ENCODE data around the gene SLC8A1.

SLC8A1 gene

DNA sequence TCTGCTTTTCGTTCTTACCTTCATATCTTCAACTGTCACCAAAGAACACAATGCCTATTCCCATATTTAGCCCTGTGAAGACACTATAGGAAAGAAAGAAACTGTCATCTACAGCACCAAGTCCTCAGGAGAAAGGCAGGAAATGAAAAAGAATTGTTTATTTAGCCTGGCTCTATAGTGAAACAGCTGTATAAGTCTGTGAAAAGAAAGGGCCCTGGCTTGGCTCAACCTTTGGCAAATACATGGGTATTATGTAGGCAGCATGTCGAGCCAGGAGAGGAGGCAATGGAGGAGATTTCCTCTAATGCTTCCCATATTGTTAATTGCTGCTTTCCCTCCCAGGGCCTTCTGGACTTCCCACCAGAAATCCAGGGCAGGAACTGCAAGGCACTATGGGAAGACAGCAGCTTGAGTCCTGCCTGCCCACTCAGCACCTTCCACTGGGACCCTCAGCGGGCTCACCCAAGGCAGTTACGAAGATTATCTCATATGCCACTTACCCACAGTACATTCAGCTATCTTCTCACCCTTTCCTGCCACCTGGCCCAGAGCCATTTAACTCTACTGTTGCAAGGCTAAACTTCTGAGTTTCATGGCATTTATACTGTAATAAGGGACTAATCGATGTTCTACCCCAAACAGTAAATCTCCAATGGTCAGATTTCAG is 30.1 kb downstream of the SLC8A1 start:
- DNase-seq (ENCODE audit: low read depth, low spot score): no peak

DNA sequence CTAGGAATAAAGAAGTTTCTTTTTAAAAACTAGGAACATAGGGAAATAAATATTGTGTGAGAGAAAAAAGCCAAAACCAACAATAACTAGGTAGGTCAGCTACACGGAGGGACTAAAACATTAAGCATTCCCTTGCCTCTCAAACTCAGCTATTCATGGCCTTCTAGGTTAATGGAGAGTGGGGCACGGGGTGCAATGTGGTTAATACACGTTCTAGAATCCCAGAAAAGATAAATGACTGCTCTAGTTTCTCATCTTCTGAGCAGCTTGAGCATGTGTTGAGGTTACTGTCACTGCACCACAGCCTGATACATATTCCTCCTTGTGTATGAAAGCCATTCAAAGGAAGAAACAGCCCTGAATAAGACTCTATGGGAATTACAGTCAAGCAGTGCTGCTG is 31.4 kb downstream of the SLC8A1 start:
- DNase-seq (ENCODE audit: low read depth, low spot score): no peak

DNA sequence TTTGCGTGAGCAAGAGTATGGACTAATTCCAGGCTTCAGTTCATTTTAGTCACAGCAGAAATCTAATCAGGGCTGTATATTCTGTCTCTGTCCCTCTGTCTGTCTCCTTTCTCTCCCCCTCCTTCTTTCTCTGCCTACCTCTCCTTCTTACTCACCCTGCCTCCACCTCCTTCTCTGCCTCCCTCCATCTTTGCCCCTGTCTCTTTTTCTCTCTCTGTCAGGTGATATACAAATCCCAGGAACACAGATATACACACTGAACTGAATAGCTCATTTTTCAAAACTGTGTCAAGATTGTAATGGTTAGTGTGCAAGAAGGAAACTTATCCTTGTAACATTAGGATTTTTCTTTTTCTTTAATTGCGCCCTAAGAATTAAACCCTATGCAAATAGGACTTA is 32.5 kb downstream of the SLC8A1 start:
- DNase-seq (ENCODE audit: low read depth, low spot score): no peak

DNA sequence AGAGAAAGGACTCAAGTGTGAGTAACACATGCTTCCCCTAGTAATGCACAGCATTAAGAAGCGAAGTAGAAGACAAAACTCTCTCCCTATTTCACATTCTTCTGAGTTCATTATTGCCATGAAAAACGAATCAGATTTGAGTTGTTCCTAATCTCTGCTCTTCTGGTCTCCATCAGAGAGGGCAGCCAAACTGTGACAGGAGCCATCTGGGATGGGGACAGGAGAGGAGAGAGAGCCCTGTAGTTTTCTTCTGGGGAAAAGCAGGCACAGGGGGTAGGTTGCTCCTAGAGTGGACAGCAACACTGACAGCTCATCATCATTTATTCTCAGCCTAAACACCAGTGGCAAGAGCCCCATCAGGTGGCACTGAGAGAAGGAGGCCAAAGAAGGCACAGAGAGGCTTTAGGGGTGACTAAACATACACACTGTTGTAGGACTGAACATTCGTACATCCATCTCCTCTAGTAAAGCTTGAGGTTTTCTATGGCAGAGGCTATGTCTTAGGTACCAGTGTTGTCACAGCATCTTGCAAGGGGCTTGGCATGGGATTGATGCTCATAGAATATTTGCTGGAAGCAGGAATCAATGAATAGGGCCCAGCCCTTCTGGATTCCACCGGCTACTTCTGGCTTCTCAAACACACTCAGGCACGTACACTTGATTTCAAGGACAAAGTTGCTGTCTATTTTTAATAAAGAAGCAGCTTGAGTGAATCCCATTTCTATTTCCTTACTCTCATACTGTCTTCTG is 33.1 kb downstream of the SLC8A1 start:
- no peak for DNase-seq (ENCODE audit: low read depth, low spot score)

DNA sequence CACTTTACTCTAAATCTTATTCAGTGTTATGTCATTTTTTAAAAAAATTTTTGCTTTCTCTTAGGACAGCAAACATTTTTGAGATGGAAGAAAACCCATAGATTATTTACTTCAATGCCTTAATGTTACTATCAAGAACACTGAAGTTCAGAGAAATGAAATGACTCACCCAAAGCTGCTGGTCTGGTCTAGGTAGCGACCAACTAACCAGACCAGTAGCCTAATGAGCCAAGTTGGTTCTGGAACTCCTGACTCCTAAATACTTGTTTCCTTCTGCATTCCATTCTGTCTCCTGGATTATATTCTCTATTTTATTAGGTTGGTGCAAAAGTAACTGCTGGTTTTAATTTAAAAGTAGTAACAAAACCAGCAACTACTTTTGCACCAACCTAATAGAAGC is 35.4 kb downstream of the SLC8A1 start:
- no peak for DNase-seq (ENCODE audit: low read depth, low spot score)

DNA sequence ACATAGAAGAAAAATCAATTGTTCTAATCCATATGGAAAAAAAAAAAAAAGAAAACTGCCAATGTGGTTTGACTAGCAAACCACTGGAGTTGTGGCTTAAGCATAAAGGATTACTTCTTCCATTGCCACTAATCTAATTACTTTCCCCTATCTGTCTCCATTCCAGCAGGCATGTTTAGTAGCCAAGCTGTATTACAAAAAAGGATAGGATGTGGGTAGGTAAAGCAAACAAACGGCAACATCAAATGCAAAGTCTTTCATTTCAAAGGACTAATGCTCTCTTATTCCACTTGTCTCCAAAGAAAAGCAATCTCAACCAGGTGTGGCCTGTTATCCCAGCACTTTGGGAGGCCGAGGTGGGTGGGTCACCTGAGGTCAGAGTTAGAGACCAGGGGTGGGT is 36.5 kb downstream of the SLC8A1 start:
- no peak for DNase-seq (ENCODE audit: low read depth, low spot score)

DNA sequence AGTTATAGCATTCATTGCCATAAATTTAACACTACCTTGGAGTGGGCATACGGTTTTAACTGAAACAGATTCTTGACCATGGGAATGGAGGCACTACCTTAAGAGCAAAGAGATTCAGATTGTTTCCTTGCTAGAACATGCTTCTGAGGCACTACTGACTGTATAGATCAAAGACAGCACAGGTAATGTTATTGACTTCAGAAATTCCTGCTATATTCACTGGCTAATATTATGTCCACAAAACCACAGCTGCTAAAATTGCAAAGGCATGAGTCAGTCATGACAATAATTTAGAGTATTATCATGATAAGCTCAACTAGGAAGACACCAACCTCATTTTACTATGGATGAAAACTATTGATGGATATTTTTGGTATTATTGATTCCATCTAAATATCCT is 39.4 kb downstream of the SLC8A1 start:
- DNase-seq (ENCODE audit: low read depth, low spot score): no peak

DNA sequence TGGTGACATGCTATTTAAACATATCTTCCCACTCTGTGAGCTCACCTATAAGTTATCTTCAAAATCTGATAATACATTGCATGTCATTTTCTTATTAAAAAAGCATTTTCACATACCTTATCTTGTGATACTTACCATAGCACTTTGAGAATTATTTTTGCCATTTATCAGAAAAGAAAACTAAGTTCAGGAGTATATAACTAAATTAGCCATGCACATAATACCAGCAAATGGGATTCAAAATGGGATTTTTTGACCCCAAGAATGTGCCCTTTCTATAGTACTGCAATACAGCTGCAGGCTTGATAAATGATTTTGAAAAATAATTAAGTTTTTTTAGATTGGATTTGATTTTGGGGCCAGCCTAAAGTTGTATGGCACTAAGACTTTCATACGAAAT is 41.2 kb downstream of the SLC8A1 start:
- DNase-seq (ENCODE audit: low read depth, low spot score): no peak

DNA sequence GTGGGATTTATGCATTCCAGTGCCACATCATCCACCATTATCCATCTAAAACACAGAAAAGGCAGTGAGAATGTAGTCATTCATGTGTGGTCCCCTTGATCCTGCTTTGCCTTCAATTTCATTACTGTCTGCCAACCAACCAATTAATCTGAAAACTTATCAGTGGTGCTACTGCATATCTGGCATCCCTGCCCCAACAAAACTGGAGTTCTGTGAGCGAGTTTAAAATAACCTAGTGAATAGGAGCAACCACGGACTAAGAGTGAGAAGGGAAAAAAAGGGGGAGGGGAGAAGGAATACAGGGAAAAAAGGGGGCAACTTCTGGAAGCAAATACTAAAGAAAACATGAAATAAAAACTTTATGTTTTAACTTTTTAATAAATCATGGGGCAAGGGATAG is 42.2 kb downstream of the SLC8A1 start:
- no peak for DNase-seq (ENCODE audit: low read depth, low spot score)

DNA sequence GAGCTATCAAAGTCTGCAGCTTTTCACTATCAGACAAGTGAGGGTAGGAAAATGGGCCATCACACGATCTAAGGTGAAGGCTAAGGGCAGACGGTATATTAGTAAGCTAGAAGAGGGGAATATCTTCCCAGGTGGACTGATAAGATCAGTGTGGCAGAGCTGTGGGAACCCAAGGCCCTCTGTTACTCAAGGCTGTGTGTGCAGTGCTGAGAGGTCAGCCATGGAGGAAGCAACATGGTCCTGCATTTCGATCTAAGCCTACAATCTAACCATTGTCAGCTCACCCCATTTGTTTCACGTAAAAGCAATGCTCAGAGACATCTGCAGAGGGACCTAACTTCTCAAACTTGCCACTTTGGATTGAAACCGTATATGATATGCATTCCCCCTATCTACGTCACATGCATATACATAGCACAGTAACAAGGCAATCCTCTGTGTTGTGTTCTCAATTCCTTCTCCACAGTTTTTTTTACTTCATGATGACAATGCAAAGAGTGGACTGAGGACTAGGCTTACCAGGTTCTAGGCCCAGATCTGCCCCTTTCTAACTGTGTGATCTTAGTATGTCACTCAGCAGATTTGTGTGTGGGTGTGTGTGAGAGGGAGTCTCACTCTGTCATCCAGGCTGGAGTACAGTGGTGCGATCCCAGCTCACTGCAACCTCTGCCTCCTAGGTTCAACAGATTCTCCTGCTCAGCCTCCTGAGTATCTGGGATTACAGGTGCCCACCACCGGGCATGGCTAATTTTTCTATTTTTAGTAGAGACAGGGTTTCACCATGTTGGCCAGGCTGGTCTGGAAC is 45.2 kb downstream of the SLC8A1 start:
- DNase-seq (ENCODE audit: low read depth, low spot score): no peak

DNA sequence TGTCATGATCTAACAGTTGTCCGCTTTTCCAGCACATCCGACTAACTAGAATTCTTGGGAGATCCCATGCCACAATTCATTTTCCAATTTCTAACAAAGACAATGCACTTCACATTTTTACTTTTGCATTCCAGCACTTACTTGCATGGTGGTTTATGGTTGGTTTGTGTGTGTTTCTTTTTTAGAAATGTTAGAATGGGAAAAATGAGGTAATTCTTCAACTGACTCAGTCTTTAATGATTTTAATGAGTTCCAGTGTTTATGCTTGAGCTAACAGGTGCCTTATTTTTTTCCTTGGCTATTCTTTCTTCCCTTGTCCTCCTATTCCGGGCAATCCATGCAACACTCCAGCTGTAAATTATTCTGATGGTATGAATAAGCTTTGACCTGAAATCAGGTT is 46.4 kb downstream of the SLC8A1 start:
- no peak for DNase-seq (ENCODE audit: low read depth, low spot score)

DNA sequence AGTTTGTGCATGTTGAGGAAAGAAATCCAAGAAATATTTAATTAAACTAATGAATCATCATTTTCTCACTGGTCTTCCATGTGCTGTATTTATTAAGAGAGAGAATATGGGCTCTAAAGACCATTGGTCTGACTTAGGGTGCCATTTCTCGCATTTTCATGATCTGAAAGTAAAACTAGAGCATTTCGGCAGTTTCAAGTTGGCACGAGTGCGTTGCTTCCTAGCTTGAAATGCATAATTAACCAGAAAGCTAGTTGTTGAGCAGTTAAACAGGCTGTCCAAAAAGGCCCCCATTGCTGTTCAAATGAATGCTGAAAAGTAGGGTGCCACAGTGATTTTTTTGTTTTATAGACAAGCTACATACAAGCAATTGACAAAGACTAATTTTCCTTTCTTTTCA is 47.4 kb downstream of the SLC8A1 start:
- DNase-seq (ENCODE audit: low read depth, low spot score): no peak

DNA sequence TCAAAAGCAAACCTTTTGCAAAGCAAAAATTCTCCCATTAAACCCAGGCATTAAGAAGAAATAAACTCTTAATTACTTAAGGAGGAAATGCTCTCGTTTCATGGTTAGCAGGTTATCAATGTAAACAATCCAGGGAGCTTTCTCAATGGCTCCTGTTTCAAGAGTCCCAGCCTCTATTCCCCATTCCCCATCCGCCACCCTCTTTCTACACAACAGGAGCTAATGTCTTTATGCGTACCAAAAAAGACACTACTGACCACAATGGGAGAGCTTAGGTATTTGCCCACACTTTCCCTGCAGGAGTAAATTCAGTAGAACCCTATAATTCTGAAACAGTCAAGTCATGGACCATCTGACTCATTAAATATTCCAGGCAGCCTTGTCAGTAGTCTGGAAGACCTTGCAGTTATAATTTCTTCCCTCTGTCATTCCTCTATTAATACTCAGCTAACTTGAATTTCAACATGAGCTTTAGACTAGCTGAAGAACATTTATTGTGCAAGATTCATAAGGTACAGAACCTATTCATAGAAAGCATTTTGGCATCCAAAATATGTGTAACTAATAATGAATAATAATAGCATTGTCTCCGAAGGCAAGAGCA is 48.6 kb downstream of the SLC8A1 start:
- no peak for DNase-seq (ENCODE audit: low read depth, low spot score)

DNA sequence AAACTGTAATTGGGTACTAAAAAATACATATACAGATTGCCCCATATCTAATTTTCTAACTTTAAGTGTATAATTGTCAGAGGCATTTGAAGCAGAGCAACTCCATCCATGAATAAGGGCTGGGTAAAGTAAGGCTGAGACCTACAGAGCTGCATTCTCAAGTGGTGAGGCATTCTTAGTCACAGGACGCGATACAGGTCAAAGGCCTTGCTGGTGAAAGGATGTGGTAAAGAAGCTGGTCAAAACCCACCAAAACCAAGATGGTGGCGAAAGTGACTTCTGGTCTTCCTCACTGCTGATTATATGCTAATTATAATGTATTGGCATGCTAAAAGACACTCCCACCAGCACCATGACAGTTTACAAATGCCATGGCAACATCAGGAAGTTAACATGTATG is 50.0 kb downstream of the SLC8A1 start:
- DNase-seq (ENCODE audit: low read depth, low spot score): no peak

DNA sequence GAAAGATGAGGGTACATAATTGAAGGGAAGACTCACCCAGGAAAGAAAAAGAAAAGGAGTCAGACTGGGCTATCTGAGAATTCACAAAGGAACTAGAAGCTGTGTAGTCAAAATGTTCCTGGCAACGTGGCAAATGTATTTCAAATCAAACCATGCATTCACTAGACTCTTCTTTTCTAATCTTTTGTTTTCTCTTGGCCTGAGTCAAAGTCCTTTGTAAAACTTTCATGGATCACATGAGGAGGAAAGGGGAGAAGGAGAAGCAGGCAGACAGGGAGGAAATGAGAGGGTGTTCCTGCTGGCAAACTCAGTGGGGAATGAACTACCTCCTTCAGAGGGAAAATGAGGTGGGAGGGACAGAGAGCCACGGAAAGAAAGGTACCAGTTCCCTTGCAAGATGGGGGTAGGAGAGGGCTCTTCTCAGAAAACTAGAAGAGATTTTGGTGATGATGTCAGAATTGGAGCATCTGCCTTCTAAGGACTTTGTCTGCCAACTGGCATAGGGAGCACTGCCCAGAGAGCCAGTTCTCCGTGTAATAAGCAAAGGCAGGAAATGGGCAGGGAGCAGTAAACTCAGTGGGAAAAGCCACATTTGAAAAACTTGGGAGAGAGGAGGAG is 51.4 kb downstream of the SLC8A1 start:
- no peak for DNase-seq (ENCODE audit: low read depth, low spot score)

DNA sequence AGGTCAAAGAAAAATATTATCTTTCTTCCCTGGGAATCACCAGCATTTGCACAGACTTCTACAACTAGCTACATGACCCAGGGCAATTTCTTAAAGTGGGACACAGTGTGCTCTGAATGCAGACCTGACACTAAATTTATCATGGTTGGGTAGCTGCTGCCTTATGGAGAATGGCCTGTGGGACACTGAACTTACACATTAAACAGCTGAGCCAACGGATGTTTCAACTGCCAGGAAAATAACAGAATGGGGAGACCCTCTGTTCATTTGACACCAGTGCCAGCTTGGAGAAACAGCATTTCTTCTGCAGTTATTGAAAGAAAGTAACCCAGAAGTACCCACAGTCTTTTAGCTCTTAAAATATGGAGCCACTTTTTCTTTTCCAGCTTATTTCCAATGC is 54.1 kb downstream of the SLC8A1 start:
- DNase-seq (ENCODE audit: low read depth, low spot score): no peak

DNA sequence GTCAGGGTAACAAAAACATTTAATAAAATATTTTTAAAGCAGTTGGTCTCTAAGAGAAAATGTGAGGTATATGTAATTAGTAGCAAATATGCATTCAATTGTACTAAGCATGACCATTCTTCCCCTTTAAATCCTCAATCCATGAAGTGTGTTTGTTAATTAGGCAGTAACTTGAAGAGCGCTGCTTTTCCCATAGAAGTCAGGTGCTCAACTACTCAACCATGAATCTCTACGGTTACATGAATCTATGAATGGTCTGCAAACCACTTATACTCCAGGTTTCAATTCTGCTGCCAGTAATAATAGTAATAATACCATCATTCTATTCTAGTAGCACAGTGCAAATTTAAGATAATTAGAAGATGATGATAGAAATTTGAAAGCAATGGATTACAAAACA is 55.8 kb downstream of the SLC8A1 start:
- DNase-seq (ENCODE audit: low read depth, low spot score): no peak

DNA sequence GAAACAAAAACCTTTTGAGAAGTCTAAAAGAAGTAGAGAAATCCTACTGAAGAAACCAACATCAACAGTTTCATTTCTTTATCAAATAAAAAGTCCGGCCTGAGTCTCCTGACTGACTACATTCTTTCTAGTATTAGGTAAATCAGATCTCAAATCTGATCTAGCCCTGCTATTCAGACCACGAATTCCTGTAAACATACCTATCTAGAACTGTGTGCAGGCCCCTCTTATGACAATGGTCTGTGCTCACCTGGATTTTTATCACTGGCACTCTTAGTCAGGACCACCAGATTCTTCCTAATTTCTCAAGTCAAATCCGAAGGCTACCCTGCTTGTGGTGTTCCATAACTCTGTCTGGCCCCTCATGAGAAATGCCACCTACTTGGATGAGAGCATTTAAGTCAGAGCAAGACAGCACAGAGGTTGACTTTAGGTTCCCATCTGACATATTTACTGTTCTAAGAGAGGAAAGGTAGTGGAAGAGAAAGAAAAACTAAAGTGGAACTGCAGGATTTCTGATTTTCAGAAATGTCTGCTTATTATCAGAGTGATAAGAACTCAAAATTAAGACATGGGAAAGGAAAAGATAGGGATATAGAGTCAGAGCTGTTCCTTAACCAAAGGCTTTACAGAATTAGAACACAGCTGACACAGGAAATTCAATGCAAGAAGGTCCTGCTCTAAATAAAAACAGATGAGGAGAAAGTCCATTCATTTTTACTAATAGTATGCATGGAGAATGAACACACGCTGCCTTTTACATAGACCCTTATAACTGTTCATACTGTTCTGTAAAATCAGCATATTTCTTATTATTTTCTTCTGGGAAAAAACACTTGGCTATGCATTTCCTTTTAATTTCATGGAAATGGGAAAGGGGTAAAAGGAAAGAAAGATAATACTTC is 56.5 kb downstream of the SLC8A1 start:
- no peak for DNase-seq (ENCODE audit: low read depth, low spot score)

DNA sequence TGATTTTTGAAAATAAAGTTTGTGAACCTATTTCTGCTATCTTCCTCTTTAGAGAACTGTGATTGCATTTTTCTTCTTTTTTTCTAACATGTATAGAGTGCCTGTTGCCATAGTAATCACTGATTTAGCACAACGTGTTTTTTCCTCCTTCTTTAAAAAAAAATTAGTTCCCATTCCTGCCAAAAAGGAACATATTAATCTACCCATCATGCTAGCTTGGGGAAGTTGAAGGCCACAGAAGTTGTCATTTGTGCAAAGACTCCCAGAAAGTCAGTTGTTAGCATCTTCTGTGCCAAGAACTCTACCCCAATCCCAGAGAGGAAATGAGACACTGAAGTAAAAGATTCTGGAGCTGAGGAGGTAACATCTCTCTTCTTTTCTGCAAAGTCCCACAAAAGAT is 57.3 kb downstream of the SLC8A1 start:
- no peak for DNase-seq (ENCODE audit: low read depth, low spot score)

DNA sequence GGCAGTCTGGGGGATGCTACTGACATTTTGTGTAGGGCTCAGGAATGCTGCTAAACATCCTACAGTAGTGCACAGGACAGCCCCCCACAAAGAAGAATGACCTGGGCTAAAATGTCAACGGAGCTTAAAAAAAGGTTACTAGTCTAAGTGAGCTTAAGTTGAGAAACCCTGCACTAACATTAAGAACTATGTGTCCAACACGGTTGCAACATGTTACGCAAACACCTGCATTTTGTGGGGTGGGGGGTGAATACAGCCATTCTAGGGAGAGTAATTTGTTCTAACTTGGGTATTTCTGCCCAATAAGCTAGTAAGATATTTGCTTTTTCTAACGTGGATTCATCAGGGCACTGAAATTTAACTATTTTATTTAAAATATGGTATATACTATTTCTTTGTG is 57.9 kb downstream of the SLC8A1 start:
- DNase-seq (ENCODE audit: low read depth, low spot score): no peak

DNA sequence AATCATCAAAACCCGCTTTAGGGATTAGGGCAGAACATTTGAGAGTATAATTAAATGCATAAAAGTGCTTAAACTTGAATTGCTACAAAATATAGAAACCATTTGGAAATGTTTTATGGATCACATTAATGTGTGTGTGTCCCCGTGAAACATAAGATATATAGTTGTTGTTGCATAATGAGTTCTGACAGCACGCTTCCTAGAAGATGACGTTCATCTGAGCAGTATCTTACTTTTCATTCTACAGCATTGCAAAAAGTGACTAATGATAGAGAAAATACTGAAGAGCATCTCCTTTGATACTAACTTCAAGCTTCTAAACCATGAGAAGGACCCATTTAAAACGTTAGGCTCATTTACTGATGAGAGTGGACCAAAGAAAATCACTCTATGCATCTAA is 63.7 kb downstream of the SLC8A1 start:
- DNase-seq (ENCODE audit: low read depth, low spot score): no peak
